Mesendoderm (in vitro differentiated cells): ENCODE results near the gene MAML3.
A peak's percentile ranks its signal among the peaks of the same experiment; 100 is the strongest.
"Not testable (repeated sequence)": the region's sequence is repeated elsewhere in the genome, so short reads cannot be mapped to it uniquely, and the experiment has no call there.

Source experiments
- DNase-seq: peaks from one replicate; pipeline ENCODE4 v3.0.0; 2013
- H2AK5ac ChIP-seq: 2 replicates; pipeline ENCODE4 v1.6.1; 2013; ENCODE audit warnings: low read length, inconsistent platforms
- H2BK120ac ChIP-seq: 2 replicates; pipeline ENCODE4 v1.6.1; 2013; ENCODE audit warnings: low read depth, mild to moderate bottlenecking, low read length, moderate library complexity, mixed read lengths
- H2BK15ac ChIP-seq: replicated peaks from 2 replicates; pipeline ENCODE4 v1.6.1; 2013; ENCODE audit warnings: low read depth, mild to moderate bottlenecking, moderate library complexity
- H2BK5ac ChIP-seq: 2 replicates; pipeline ENCODE4 v1.6.1; 2013; ENCODE audit warnings: low read length, inconsistent platforms
- H3K18ac ChIP-seq: 2 replicates; pipeline ENCODE4 v1.6.1; 2013; ENCODE audit warnings: mild to moderate bottlenecking, low read length, mixed read lengths
- H3K23ac ChIP-seq: one replicate; pipeline ENCODE4 v1.6.1; 2013; ENCODE audit warnings: low read length
- H3K27ac ChIP-seq: 2 replicates; pipeline ENCODE4 v1.5.1; 2013; ENCODE audit warnings: low read depth, mild to moderate bottlenecking, inconsistent platforms, low read length, moderate library complexity
- H3K27me3 ChIP-seq: 2 replicates; pipeline ENCODE4 v1.6.1; 2013; ENCODE audit warnings: low read length, control low read depth, mild to moderate bottlenecking, inconsistent platforms; ENCODE audit not compliant: insufficient read depth, poor library complexity
- H3K36me3 ChIP-seq: 2 replicates; pipeline ENCODE4 v1.6.1; 2013; ENCODE audit warnings: low read length, inconsistent platforms; ENCODE audit not compliant: control insufficient read depth, insufficient read depth
- H3K4ac ChIP-seq: one replicate; pipeline ENCODE4 v1.6.1; 2013; ENCODE audit warnings: low read depth, mild to moderate bottlenecking, low read length, moderate library complexity
- H3K4me1 ChIP-seq: 2 replicates; pipeline ENCODE4 v1.6.1; 2013; ENCODE audit warnings: low read depth, low read length, inconsistent platforms; ENCODE audit not compliant: control insufficient read depth
- H3K4me2 ChIP-seq: 2 replicates; pipeline ENCODE4 v1.6.1; 2013; ENCODE audit warnings: low read length
- H3K4me3 ChIP-seq: 2 replicates; pipeline ENCODE4 v1.5.1; 2013; ENCODE audit warnings: mild to moderate bottlenecking, low read length
- H3K56ac ChIP-seq: one replicate; pipeline ENCODE4 v1.6.1; 2013; ENCODE audit warnings: low read length
- H3K79me1 ChIP-seq: 2 replicates; pipeline ENCODE4 v1.6.1; 2013; ENCODE audit warnings: low read length, inconsistent platforms
- H3K79me2 ChIP-seq: 2 replicates; pipeline ENCODE4 v1.6.1; 2013; ENCODE audit warnings: mild to moderate bottlenecking, low read length; ENCODE audit not compliant: control insufficient read depth, insufficient read depth
- H3K9ac ChIP-seq: 2 replicates; pipeline ENCODE4 v1.6.1; 2013; ENCODE audit warnings: low read length, inconsistent platforms
- H4K5ac ChIP-seq: one replicate; pipeline ENCODE4 v1.6.1; 2013; ENCODE audit warnings: low read length
- H4K8ac ChIP-seq: one replicate; pipeline ENCODE4 v1.6.1; 2013; ENCODE audit warnings: low read depth, mild to moderate bottlenecking, control low read depth, low read length, moderate library complexity
- WGBS: extraction: QIAGEN DNeasy Blood & Tissue Kit; methylation state at CpG from one replicate; pipeline ENCODE4 v1.1.7; 2013; ENCODE audit warnings: low lambda C conversion rate, missing lambda C conversion rate; ENCODE audit not compliant: insufficient coverage; ENCODE audit errors: extremely low coverage; 5-methylcytosine and 5-hydroxymethylcytosine counted together

Gene MAML3

DNA sequence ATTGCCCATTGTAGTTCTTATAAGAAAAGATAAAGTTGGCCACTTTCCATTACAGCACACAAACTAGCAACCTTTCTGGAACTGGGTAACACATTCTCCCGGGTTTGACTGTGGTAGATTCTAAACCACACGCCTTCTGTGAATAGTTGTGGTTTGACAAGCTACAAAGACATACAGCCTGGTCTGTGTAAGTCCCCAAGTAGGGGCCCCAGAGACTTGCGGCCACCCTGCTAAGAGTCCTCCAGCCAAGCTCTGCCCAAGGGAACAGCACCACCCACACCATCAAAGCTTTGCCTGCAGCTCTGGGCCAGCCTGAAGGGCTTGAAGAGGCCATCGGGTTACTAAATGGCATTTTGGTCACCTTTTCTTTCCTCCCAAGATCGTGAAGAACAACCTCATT lies 203.4 kb downstream of the MAML3 start:
- Histone ChIP-seq H3K4ac (no peak overlapping the region), H3K27me3 (no peaks in the 10 kb centered on the region), H3K18ac (no peak overlapping the region), H2BK120ac (no peak overlapping the region), H4K5ac (no peak overlapping the region), H3K4me1 (no peaks in the 10 kb centered on the region), H2BK5ac (no peak overlapping the region), H3K36me3 (no peaks in the 10 kb centered on the region), H3K56ac (no peak overlapping the region), H3K23ac (no peak overlapping the region), H3K27ac (no peak overlapping the region), H3K4me3 (no peak overlapping the region), H3K9ac (no peak overlapping the region), H3K79me1 (no peaks in the 10 kb centered on the region), H2AK5ac (no peak overlapping the region), H3K79me2 (no peaks in the 10 kb centered on the region), H2BK15ac (no peak overlapping the region), H3K4me2 (no peak overlapping the region), H4K8ac (no peak overlapping the region)
- DNase-seq, result no peak
- no CpG with 5 or more reads among the region's 5 CpGs for WGBS

DNA sequence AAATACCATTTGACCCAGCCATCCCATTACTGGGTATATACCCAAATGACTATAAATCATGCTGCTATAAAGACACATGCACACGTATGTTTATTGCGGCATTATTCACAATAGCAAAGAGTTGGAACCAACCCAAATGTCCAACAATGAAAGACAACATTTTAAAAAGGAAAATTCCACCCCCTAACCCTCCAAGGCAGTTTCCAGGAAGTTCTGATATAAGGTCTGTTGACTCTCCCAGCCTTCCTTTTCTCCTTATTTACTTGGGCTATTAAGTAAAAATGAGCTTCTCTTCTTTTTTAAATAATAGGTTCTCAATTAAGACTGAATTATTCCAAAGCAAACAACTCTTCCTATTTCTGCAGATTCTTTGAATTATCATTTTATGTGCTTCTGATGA lies 209.1 kb downstream of the MAML3 start:
- H3K27me3 ChIP-seq, H3K27ac ChIP-seq, H4K8ac ChIP-seq, H3K56ac ChIP-seq, H3K18ac ChIP-seq, DNase-seq, H3K4ac ChIP-seq, H2BK5ac ChIP-seq, H3K9ac ChIP-seq, H4K5ac ChIP-seq, H2BK15ac ChIP-seq, H3K36me3 ChIP-seq, H3K4me3 ChIP-seq, H3K4me1 ChIP-seq, H3K79me1 ChIP-seq, H3K4me2 ChIP-seq, H2AK5ac ChIP-seq, H3K79me2 ChIP-seq, H3K23ac ChIP-seq, H2BK120ac ChIP-seq: not testable (repeated sequence)
- WGBS, result no CpG with 5 or more reads among the region's 2 CpGs

DNA sequence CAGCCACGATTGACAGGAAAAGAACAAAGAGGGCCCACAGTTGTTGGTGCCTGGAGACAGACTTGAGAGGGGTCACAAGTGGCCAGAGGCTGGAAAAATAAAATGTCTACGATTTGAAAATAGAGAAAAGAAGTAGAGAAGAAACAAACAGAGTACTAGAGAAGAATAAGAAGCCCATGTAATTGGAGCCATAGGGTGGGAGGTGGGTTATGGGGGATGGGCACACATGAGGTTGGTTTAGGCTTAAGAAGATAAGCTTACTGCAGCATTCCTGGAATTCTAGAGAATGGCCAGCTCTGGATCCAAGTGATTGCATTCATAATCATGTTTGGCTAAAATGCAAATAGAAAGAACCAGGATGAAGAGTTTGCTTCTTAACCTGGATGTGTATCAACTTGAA lies 210.7 kb downstream of the MAML3 start:
- Histone ChIP-seq H3K79me1 (no peaks in the 10 kb centered on the region), H3K56ac (peak overlapping the region; percentile 44), H3K27ac (peak overlapping the region; percentile 57), H3K4me3 (no peak overlapping the region), H4K8ac (peak overlapping the region; percentile 96), H3K4me1 (peaks cover 3% of the 10 kb centered on the region), H3K79me2 (no peaks in the 10 kb centered on the region), H3K4me2 (no peak overlapping the region), H2BK120ac (peak overlapping the region; percentile 61), H3K9ac (no peak overlapping the region), H3K27me3 (no peaks in the 10 kb centered on the region), H3K23ac (no peak overlapping the region), H4K5ac (no peak overlapping the region), H3K4ac (no peak overlapping the region), H2AK5ac (no peak overlapping the region), H2BK5ac (no peak overlapping the region), H3K18ac (peak overlapping the region; percentile 90), H3K36me3 (no peaks in the 10 kb centered on the region), H2BK15ac (no peak overlapping the region)
- peak; percentile 92 for DNase-seq
- no CpG with 5 or more reads among the region's 2 CpGs for WGBS

DNA sequence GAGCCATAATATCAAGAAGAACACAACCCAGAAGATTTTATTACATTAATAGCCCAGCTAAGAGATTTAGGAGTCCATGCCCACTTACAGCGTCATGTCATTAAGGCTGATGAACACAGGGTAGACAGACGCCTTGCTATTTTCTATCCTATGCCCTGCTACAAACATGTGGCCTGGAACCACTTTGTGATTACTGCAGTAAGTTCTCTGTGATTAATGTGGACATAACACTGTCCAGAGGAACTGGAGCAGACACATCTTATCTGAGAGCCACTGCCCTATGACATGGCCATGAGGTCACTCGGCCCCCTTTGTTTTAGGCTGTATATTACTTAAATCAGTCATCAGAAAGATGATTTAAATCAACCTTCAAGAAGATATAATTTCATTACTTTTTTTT lies 211.7 kb downstream of the MAML3 start:
- no peak overlapping the region for H3K27ac ChIP-seq
- no peak for DNase-seq
- no peak overlapping the region for H2BK15ac ChIP-seq
- H3K4me2 ChIP-seq, result no peak overlapping the region
- no peaks in the 10 kb centered on the region for H3K79me1 ChIP-seq
- no peak overlapping the region for H3K56ac ChIP-seq
- H3K36me3 ChIP-seq, result no peaks in the 10 kb centered on the region
- H3K79me2 ChIP-seq, result no peaks in the 10 kb centered on the region
- no peak overlapping the region for H3K4ac ChIP-seq
- H3K23ac ChIP-seq, result no peak overlapping the region
- no peak overlapping the region for H3K9ac ChIP-seq
- H2AK5ac ChIP-seq, result no peak overlapping the region
- no peak overlapping the region for H2BK5ac ChIP-seq
- no peak overlapping the region for H2BK120ac ChIP-seq
- H4K8ac ChIP-seq, result no peak overlapping the region
- no peak overlapping the region for H3K4me3 ChIP-seq
- no peak overlapping the region for H4K5ac ChIP-seq
- H3K4me1 ChIP-seq, result peaks cover 3% of the 10 kb centered on the region
- no CpG with 5 or more reads among the region's 3 CpGs for WGBS
- H3K27me3 ChIP-seq, result no peaks in the 10 kb centered on the region
- H3K18ac ChIP-seq, result no peak overlapping the region

DNA sequence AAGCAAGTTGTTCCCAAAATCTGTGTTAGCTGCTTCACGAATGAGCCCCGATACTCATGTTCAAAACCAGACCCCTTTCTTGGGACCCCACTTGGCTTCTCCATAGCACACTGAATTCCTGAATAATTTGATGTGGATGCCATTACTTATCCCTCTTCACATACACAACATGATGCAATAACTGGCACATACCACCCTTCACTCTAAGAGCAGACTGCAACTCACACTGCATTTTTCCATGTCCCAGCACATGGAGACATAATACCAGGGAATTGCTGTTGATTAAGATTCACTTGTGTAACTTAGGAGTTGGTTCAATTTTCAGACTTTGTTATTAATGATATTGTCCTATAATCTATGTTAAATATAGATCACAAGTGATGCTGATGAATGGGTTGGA lies 213.4 kb downstream of the MAML3 start:
- Histone ChIP-seq H2BK120ac (no peak overlapping the region), H4K8ac (no peak overlapping the region), H3K79me1 (no peaks in the 10 kb centered on the region), H3K4ac (peak overlapping the region; percentile 31), H3K23ac (no peak overlapping the region), H2BK5ac (no peak overlapping the region), H2AK5ac (no peak overlapping the region), H3K79me2 (no peaks in the 10 kb centered on the region), H2BK15ac (no peak overlapping the region), H3K27ac (no peak overlapping the region), H3K27me3 (no peaks in the 10 kb centered on the region), H3K18ac (no peak overlapping the region), H4K5ac (no peak overlapping the region), H3K4me3 (no peak overlapping the region), H3K4me2 (no peak overlapping the region), H3K36me3 (no peaks in the 10 kb centered on the region), H3K9ac (no peak overlapping the region), H3K56ac (no peak overlapping the region), H3K4me1 (peaks cover 3% of the 10 kb centered on the region)
- no CpG with 5 or more reads among the region's 2 CpGs for WGBS
- peak; percentile 41 for DNase-seq

DNA sequence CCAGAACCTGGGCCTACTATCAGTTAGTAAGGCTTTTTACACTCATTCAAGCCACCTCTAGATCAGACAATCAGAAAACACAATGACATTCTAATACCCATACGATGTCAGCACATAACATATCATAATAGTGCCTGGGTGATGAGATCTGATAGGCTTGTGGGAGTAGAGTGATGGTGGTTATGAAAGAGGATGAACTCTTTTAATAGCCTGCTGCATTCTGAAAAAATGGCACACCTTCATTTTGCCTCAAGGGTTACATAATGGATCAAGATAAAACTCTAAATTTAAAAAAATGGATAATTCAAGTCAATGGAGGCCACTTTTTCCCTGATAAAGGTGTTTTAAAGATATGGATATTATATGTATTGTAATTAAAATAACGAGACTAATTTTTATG lies 215.6 kb downstream of the MAML3 start:
- DNase-seq, result no peak
- Histone ChIP-seq H4K5ac (no peak overlapping the region), H2BK5ac (no peak overlapping the region), H3K4me3 (no peak overlapping the region), H2AK5ac (no peak overlapping the region), H2BK15ac (no peak overlapping the region), H3K4ac (no peak overlapping the region), H3K27ac (no peak overlapping the region), H3K18ac (no peak overlapping the region), H2BK120ac (no peak overlapping the region), H3K9ac (no peak overlapping the region), H4K8ac (no peak overlapping the region), H3K56ac (no peak overlapping the region), H3K27me3 (no peaks in the 10 kb centered on the region), H3K23ac (no peak overlapping the region), H3K4me1 (peaks cover 5% of the 10 kb centered on the region), H3K79me2 (no peaks in the 10 kb centered on the region), H3K79me1 (no peaks in the 10 kb centered on the region), H3K36me3 (no peaks in the 10 kb centered on the region), H3K4me2 (no peak overlapping the region)
- 100% methylated on average over 1 of the region's 2 CpGs for WGBS
